ENCODE measurements around the gene B3GNT9. TPM values are rescaled to one million over a fixed set of nuclear protein-coding genes. Genes with fewer than 3 reads are reported as not detected.

B3GNT9 gene, protein sequence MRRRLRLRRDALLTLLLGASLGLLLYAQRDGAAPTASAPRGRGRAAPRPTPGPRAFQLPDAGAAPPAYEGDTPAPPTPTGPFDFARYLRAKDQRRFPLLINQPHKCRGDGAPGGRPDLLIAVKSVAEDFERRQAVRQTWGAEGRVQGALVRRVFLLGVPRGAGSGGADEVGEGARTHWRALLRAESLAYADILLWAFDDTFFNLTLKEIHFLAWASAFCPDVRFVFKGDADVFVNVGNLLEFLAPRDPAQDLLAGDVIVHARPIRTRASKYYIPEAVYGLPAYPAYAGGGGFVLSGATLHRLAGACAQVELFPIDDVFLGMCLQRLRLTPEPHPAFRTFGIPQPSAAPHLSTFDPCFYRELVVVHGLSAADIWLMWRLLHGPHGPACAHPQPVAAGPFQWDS
- 31.9 and 75.3 TPM in 2 replicates for total RNA-seq

DNA sequence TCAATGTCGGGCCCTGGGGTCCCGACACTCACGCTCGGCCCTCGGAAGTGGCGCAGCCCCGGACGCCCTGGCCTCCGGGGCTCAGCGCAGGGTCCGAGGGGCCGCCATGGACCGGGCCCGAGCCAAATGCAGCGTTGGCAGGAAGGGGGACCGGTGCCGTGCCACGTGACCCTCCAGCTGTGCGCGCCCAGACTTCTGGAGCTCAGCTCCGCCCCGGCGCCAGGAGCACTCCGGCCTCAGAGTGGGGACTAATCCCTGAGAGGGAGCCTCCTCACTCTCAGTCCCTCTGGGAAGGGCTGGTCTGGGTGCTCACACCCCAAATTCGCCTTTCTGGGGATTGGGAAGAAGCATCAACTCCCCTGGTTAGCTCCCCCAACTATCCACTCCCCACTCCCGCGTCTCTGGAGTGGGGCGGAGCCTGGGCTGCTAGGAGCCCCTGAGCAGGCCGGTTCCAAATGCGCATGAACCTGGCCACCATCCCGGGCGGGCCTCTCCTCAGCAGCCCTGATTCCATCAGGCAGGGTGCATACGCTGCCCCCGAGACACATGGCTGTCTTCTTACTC lies at the start of gene B3GNT9:
B3GNT9 (minus strand) TSS at position 166 of the 564 bp plus-strand sequence. CDS start 513 bp downstream, outside the sequence.

DNA sequence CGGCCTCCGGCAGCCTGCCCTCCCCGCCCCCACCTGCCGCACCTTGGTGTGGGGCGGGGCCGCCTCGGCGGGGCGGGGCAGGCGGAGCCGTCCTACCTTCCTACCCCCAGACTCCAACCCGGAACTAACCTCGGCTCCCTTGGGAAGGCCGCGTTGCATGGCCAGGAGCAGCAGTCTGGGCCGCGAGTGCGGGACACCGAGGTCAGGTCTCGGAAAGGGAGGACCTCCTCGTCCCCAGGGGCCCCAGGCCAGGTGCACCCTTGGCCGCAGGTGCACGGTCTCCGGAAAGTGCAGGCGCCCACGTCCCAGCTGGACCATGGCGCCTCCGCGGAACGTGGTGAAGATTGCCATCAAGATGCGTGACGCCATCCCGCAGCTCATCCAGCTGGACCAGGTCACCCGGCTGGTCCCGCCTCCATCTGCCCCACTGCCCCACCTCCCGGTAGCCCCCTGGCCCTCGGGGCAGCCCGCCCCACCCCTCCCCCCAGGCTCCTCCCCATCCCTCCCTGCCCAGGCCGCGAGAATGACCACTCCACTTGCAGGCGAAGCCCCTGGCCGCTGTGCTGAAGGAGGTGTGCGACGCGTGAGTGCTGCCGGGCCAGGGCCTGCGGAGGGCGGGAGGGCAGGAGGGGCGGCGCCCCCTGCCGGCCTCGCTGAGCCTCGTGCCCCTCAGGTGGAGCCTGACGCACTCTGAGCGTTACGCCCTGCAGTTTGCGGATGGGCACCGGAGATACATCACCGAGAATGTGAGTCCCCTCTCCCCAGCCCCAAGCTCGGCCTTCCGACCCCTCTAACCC lies 48.4 kb upstream of the B3GNT9 start, which contains the start of gene ELMO3:
ELMO3 (plus strand) TSS at position 121 of the 797 bp plus-strand sequence; CDS start at position 317, 196 bp downstream.

DNA sequence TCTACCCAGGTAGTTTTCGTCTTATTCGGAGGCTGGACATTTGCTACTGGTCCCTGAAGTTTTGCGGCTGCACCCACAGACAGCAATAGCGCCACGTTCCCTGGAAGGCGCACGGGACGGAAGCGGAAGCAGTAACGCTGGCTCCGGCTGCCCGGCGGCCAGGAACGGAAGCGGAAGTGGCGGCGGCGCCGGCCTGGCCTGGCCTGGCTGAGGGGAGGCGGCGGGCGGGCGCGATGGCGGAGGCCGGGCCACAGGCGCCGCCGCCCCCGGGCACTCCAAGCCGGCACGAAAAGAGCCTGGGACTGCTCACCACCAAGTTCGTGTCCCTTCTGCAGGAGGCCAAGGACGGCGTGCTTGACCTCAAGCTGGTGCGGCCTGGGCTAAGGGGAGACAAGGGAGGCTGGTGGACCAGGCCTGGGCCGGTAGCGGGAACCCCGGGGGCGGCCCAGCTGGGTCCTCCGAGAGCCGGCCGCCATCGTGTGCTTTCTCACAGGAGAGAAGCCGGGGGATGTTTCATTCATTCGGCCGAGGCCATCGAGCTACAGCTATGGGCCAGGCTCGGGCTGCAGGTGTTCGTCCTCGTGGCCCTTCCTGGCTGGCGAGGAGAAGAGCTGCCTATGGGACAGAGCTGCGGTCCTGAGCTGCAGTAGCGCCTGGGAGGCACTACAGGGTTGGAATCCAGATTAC lies 41.3 kb upstream of the B3GNT9 start, which contains the start of gene E2F4:
E2F4 (plus strand) TSS at position 161 of the 687 bp plus-strand sequence; CDS start at position 234, 73 bp downstream.

DNA sequence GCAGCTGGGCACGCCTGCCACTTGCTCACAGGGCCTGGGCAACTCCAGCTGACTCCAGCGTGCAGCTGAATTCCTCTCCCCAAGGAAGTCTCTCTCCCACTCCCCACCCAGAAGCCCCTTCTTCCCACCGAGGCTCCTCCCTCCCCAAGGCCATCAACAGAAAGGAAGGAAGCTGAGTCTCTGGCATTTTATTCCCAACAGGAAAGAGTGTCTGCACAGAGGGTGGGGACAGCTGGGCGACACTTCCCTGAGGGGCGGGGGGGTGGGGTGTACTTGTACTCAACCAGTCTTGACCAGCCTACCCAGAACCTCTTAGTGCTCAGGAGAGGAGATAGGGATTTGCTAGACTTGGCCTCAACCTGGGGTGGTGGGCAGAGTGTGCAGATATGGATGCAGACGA lies 39.2 kb upstream of the B3GNT9 start, which contains the start of gene EXOC3L1:
EXOC3L1 (minus strand) TSS at position 96 of the 400 bp plus-strand sequence. CDS start 460 bp downstream, outside the sequence.

DNA sequence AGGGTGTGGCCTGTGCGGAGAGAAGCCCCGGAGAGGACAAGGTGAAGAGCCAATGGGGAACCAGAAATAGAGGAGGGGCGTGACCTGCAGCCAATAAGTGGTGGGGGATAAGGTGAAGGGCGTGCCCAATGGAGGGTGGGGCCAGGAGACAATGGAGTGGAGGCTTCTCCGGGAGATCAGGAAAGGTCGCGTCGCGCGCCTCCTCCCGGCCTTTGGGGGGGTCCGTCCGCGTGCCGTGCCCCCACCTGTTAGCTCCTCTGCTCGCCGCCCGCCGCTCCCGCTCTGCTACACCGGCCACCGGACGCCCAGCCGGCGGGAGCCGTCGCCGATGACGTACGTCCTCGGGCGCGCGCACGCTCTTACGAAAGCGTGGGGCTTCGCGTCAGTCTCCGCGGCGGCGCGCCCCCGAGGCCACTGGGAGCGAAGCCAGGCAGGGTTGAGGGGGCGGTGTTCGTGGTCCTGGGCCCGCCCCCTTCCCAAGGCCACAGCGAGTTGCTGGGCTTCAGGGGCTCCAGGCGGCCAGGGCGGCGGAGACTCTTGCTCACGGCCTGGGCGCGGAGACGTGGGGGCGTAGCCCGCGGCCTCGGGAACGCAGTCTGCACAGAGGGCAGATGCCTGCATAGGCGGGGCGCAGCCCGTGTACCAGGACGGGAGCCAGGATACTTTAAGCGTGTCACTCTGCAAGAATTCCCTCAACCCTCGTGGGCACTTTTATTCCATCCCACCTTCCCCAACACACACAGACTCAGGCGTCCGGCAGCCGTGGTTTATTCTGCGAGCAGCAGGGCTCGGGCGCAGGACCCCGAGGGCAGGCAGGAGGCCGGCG lies 33.0 kb upstream of the B3GNT9 start, which contains the start of gene MATCAP1:
MATCAP1 (minus strand) TSS at position 337 of the 826 bp plus-strand sequence. CDS start 3,353 bp downstream, outside the sequence.

DNA sequence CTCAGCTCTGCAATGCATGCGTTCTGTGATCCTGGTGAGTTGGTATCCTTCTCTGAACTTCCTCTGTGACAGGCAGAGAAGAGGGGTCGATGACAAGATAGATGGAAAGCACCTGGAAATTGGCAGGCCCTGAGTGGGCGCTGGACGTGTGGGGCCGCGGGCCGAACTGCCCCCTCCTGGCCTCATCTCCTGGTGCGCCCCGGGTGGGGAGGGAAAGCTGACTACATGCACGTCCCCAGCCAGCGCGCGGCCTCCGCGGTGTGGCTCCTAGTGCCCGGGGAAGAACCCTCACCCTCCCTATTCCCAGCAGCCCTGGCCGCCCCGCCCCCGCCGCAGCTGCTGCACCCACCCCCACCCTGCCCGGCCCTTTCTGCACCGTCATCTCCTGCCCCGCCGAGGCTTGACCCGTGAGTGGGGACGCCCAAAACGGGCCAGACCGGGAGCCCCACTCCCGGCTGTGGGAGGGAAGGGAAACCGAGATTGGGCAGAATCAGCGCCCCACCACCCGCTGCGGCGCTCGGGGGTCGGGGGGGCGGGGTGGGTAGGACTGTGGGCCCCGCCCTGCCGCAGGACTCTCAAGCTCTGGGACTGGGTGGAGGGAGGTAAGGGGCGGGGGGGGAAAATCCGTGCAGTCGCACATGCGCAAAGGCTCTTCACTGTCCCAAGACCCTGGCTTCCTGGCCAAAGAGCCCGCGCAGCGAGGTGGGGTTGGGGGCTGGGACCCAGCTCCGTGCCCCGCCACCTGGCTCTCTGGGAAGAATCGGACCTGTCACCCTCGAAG lies 19.6 kb upstream of the B3GNT9 start, which contains the start of gene NOL3:
NOL3 (plus strand) TSS at position 371 of the 781 bp plus-strand sequence.

DNA sequence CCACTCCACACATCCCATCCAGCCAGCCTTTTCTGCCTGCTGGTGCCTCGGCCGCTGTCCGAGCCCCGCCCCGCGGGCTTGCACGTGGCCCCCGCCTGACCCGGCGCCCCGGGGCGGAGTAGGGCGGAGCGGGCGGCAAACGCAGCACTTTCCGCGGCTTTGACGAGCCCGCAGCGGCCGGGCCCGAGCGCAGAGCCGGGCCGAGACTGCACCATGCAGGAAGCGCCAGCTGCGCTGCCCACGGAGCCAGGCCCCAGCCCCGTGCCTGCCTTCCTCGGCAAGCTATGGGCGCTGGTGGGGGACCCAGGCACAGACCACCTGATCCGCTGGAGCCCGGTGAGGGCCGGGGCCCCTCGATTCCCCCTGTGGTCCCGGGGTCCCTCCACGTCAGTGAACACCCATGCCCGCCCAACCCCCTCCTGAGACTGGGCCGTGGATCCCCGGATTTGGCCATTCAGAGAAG lies 13.8 kb upstream of the B3GNT9 start, which contains the start of gene HSF4:
HSF4 (plus strand) TSS at position 147 of the 463 bp plus-strand sequence; CDS start at position 214, 67 bp downstream.

DNA sequence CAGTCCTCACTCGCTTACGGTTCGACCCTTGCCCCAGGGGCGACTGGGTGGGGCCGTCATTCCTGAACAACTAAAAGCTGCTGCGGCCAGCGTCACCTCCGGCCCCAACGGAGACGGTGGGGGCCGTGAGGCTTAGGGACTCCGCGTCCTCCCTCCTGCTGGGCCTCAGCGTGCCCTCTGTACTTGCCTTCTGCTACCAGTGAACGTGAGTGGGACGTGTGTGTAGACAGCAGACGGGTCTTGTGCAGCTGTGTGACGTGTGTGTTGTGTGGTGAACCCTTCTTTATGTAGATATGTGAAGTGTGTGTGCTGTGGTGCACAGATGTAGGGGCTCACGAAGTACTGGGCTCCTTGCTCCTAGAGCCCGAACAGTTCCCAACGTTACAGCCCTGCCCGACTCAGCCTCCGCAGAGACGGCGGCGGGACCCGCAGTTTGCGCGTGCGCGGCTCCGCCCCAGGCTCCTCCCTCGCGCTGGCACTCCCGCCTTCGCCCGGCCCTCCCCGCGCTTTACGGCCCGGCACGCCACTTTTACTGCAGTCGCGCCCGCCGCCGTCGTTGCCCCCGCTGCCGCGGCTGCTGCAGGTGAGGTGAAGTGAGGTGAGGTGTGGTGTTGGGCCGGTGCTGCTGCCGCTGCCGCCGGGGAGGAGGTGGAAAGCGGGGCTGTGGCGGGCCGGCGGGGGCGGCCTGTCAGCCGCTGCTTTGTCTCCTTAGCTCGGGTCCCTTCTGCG lies 41.2 kb downstream of the B3GNT9 start, which contains the start of gene PHAF1:
PHAF1 (plus strand) TSS at position 535 of the 729 bp plus-strand sequence. CDS start 235 bp downstream, outside the sequence.

Other genes with a start within 250 kb of the B3GNT9 start
- not detected in 2 replicates for gene CDH16, start 232.1 kb downstream of the B3GNT9 start, total RNA-seq
- 3.8 and 7.5 TPM in 2 replicates for gene RRAD, start 225.5 kb downstream of the B3GNT9 start, total RNA-seq
- 129 and 149 TPM in 2 replicates for gene CIAO2B, start 216.6 kb downstream of the B3GNT9 start, total RNA-seq
- gene CES2, start 215.5 kb downstream of the B3GNT9 start, total RNA-seq: 19.0 and 22.8 TPM in 2 replicates
- gene CES3, start 189.7 kb downstream of the B3GNT9 start, total RNA-seq: 0.24 TPM in 1 of 2 replicates, not detected in the other
- 0.65 and 2.4 TPM in 2 replicates for gene CES4A, start 162.4 kb downstream of the B3GNT9 start, total RNA-seq
- gene CBFB, start 121.8 kb downstream of the B3GNT9 start, total RNA-seq: 39.8 and 48.2 TPM in 2 replicates
- 11.9 and 16.8 TPM in 2 replicates for gene PHAF1, start 41.1 kb downstream of the B3GNT9 start, total RNA-seq
- gene TRADD, start 8.9 kb upstream of the B3GNT9 start, total RNA-seq: 26.1 and 32.8 TPM in 2 replicates
- 7.8 and 24.1 TPM in 2 replicates for gene FBXL8, start 9.0 kb upstream of the B3GNT9 start, total RNA-seq
- 0.13 and 3.5 TPM in 2 replicates for gene HSF4, start 13.7 kb upstream of the B3GNT9 start, total RNA-seq
- gene NOL3, start 19.5 kb upstream of the B3GNT9 start, total RNA-seq: 25.3 and 35.7 TPM in 2 replicates
- gene MATCAP1, start 33.0 kb upstream of the B3GNT9 start, total RNA-seq: 8.4 and 38.3 TPM in 2 replicates
- gene EXOC3L1, start 39.1 kb upstream of the B3GNT9 start, total RNA-seq: 0.39 and 0.96 TPM in 2 replicates
- 75.3 and 80.8 TPM in 2 replicates for gene E2F4, start 41.2 kb upstream of the B3GNT9 start, total RNA-seq
- gene ELMO3, start 48.1 kb upstream of the B3GNT9 start, total RNA-seq: 1.4 and 2.3 TPM in 2 replicates
- 32.1 and 38.2 TPM in 2 replicates for gene TMEM208, start 76.1 kb upstream of the B3GNT9 start, total RNA-seq
- 27.3 and 30.1 TPM in 2 replicates for gene FHOD1, start 96.5 kb upstream of the B3GNT9 start, total RNA-seq
- 0.65 and 3.0 TPM in 2 replicates for gene SLC9A5, start 98.0 kb upstream of the B3GNT9 start, total RNA-seq
- 14.4 and 23.2 TPM in 2 replicates for gene PLEKHG4, start 128.5 kb upstream of the B3GNT9 start, total RNA-seq
- 0.24 TPM in 1 of 2 replicates, not detected in the other for gene KCTD19, start 175.7 kb upstream of the B3GNT9 start, total RNA-seq
- gene LRRC36, start 175.8 kb upstream of the B3GNT9 start, total RNA-seq: 0.13 TPM in 1 of 2 replicates, not detected in the other
- 0.91 and 4.2 TPM in 2 replicates for gene TPPP3, start 242.5 kb upstream of the B3GNT9 start, total RNA-seq